Measurements from ENCODE around the gene ZBTB42. TPM values are rescaled to one million over a fixed set of nuclear protein-coding genes. Genes with fewer than 3 reads are reported as not detected.

Gene ZBTB42
- total RNA-seq, 1 donor from 2014 or later, result 2.2 TPM

DNA sequence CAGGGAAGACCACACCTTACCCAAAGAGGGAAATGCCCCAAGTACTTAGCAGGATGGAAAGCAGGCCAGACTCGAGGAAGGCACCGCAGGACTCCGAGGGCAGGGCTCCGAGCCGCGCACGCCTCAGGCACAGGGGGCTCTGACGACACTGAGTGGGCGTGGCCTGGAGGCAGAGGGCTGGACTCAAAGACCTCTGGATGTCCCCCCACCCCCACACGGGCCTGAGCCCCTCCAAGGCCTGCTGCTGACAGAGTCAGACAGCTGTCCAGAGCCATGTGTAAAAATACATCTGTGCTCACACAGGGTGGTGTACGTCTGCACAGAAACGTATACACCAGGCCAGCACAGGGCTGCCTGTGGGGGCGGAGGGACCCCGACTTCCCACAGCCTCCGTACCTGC is 6.8 kb upstream of the ZBTB42 start:
- Mint-ChIP-seq H3K4me1 (peaks cover 29% of the 10 kb centered on the region), H3K4me3 (peak overlapping the region; percentile 90), H3K36me3 (ENCODE audit: low read depth) (no peaks in the 10 kb centered on the region), H3K27ac (ENCODE audit: unreplicated experiment) (peak overlapping the region; percentile 14), H3K27me3 (ENCODE audit: low read depth) (peaks cover 30% of the 10 kb centered on the region), H3K9me3 (no peaks in the 10 kb centered on the region)
- no peak for TF ChIP-seq CTCF (conservative IDR thresholded peaks at IDR 0.05)
- no peak for DNase-seq (ENCODE audit: low read depth, low spot score)

- peaks cover 35% of the 10 kb centered on the region for H3K4me1 Mint-ChIP-seq
- no peaks in the 10 kb centered on the region for H3K9me3 Mint-ChIP-seq
- TF ChIP-seq CTCF (conservative IDR thresholded peaks at IDR 0.05), result no peak
- peak overlapping the region; percentile 14 for H3K27ac Mint-ChIP-seq (ENCODE audit: unreplicated experiment)
- no peak for DNase-seq (ENCODE audit: low read depth, low spot score)
- peaks cover 35% of the 10 kb centered on the region for H3K27me3 Mint-ChIP-seq (ENCODE audit: low read depth)
- no peaks in the 10 kb centered on the region for H3K36me3 Mint-ChIP-seq (ENCODE audit: low read depth)
- H3K4me3 Mint-ChIP-seq, result peak overlapping the region; percentile 90
These were observed 6.3 kb upstream of the ZBTB42 start for GRCh38 chr14:104794631-104794992.

GRCh38 chr14:104794993-104795780 is 5.7 kb upstream of the ZBTB42 start, which contains the start of gene AKT1:
TSS of gene AKT1 (minus strand) at chr14:104795748. CDS start at chr14:104792643, 3,105 bp downstream.
- peak within 1 kb of the TSS; percentile 90 for H3K4me3 Mint-ChIP-seq
- H3K27me3 Mint-ChIP-seq (ENCODE audit: low read depth), result peaks cover 40% of the 10 kb centered on the region
- H3K9me3 Mint-ChIP-seq, result no peaks in the 10 kb centered on the region
- no peak for DNase-seq (ENCODE audit: low read depth, low spot score)
- no peaks in the 10 kb centered on the region for H3K36me3 Mint-ChIP-seq (ENCODE audit: low read depth)
- TF ChIP-seq CTCF (conservative IDR thresholded peaks at IDR 0.05), result no peak
- H3K4me1 Mint-ChIP-seq, result peaks cover 38% of the 10 kb centered on the region
- H3K27ac Mint-ChIP-seq (ENCODE audit: unreplicated experiment), result no peak within 1 kb of the TSS

GRCh38 chr14:104795781-104796686 is 4.9 kb upstream of the ZBTB42 start:
- Mint-ChIP-seq H3K27ac (ENCODE audit: unreplicated experiment) (no peak overlapping the region), H3K36me3 (ENCODE audit: low read depth) (no peaks in the 10 kb centered on the region), H3K9me3 (no peaks in the 10 kb centered on the region), H3K27me3 (ENCODE audit: low read depth) (peaks cover 41% of the 10 kb centered on the region), H3K4me1 (peaks cover 38% of the 10 kb centered on the region), H3K4me3 (peak overlapping the region; percentile 90)
- no peak for DNase-seq (ENCODE audit: low read depth, low spot score)
- TF ChIP-seq CTCF (conservative IDR thresholded peaks at IDR 0.05), result no peak

- no peaks in the 10 kb centered on the region for H3K9me3 Mint-ChIP-seq
- no peaks in the 10 kb centered on the region for H3K36me3 Mint-ChIP-seq (ENCODE audit: low read depth)
- no peak for DNase-seq (ENCODE audit: low read depth, low spot score)
- H3K27me3 Mint-ChIP-seq (ENCODE audit: low read depth), result peaks cover 48% of the 10 kb centered on the region
- peaks cover 42% of the 10 kb centered on the region for H3K4me1 Mint-ChIP-seq
- no peak overlapping the region for H3K27ac Mint-ChIP-seq (ENCODE audit: unreplicated experiment)
- TF ChIP-seq CTCF (conservative IDR thresholded peaks at IDR 0.05), result no peak
- H3K4me3 Mint-ChIP-seq, result peak overlapping the region; percentile 90
These were observed 4.2 kb upstream of the ZBTB42 start for GRCh38 chr14:104796687-104797081.
